HEK293 (cell line): ENCODE measurements around the gene RLN3.

Experiments
- CTCF ChIP-seq: fragments of 450-650 bp; formaldehyde crosslinking; IDR thresholded peaks from 2 replicates; pipeline ENCODE4 v1.5.1; 2016; ENCODE audit warnings: missing biosample characterization, missing genetic modification characterization
- KLF9 ChIP-seq: fragments of 450-650 bp; formaldehyde crosslinking; IDR thresholded peaks from 2 replicates; pipeline ENCODE4 v1.5.1; 2016; ENCODE audit warnings: missing biosample characterization, missing genetic modification characterization, low read depth
- PATZ1 ChIP-seq: fragments of 450-650 bp; formaldehyde crosslinking; IDR thresholded peaks from 2 replicates; pipeline ENCODE4 v1.5.1; 2016; ENCODE audit warnings: missing biosample characterization, missing genetic modification characterization
- YY2 ChIP-seq: fragments of 450-650 bp; formaldehyde crosslinking; IDR thresholded peaks from 2 replicates; pipeline ENCODE4 v1.5.1; 2016; ENCODE audit warnings: missing biosample characterization, missing genetic modification characterization
- ZNF10 ChIP-seq: fragments of 450-650 bp; formaldehyde crosslinking; IDR thresholded peaks from 2 replicates; pipeline ENCODE4 v1.5.1; 2017; ENCODE audit warnings: missing biosample characterization, missing genetic modification characterization
- ZNF133 ChIP-seq: fragments of 450-650 bp; formaldehyde crosslinking; IDR thresholded peaks from 2 replicates; pipeline ENCODE4 v1.5.1; 2016; ENCODE audit warnings: missing biosample characterization, missing genetic modification characterization
- ZNF266 ChIP-seq: fragments of 450-650 bp; formaldehyde crosslinking; IDR thresholded peaks from 2 replicates; pipeline ENCODE4 v1.5.1; 2016; ENCODE audit warnings: missing biosample characterization, missing genetic modification characterization, low read depth
- ZNF510 ChIP-seq: fragments of 450-650 bp; formaldehyde crosslinking; IDR thresholded peaks from 2 replicates; pipeline ENCODE4 v1.5.1; 2018; ENCODE audit warnings: mild to moderate bottlenecking, missing genetic modification characterization, missing biosample characterization; ENCODE audit not compliant: insufficient replicate concordance
- ZNF629 ChIP-seq: fragments of 450-650 bp; formaldehyde crosslinking; IDR thresholded peaks from 2 replicates; pipeline ENCODE4 v1.5.1; 2017; ENCODE audit warnings: missing biosample characterization, missing genetic modification characterization
- ZNF658 ChIP-seq: fragments of 450-650 bp; formaldehyde crosslinking; IDR thresholded peaks from 2 replicates; pipeline ENCODE4; 2016; ENCODE audit warnings: missing biosample characterization, missing genetic modification characterization
- ZNF768 ChIP-seq: fragments of 450-650 bp; formaldehyde crosslinking; IDR thresholded peaks from 2 replicates; pipeline ENCODE4 v1.5.1; 2018; ENCODE audit warnings: missing biosample characterization, mild to moderate bottlenecking, missing genetic modification characterization
- ZNF791 ChIP-seq: fragments of 450-650 bp; formaldehyde crosslinking; IDR thresholded peaks from 2 replicates; pipeline ENCODE4 v1.5.1; 2016; ENCODE audit warnings: missing biosample characterization, missing genetic modification characterization
- TF ChIP-seq, protein P1 (sequence below): fragments of 450-650 bp; formaldehyde crosslinking; IDR thresholded peaks from 2 replicates; pipeline ENCODE4 v1.5.1; 2017; ENCODE audit warnings: missing biosample characterization, missing genetic modification characterization

DNA sequence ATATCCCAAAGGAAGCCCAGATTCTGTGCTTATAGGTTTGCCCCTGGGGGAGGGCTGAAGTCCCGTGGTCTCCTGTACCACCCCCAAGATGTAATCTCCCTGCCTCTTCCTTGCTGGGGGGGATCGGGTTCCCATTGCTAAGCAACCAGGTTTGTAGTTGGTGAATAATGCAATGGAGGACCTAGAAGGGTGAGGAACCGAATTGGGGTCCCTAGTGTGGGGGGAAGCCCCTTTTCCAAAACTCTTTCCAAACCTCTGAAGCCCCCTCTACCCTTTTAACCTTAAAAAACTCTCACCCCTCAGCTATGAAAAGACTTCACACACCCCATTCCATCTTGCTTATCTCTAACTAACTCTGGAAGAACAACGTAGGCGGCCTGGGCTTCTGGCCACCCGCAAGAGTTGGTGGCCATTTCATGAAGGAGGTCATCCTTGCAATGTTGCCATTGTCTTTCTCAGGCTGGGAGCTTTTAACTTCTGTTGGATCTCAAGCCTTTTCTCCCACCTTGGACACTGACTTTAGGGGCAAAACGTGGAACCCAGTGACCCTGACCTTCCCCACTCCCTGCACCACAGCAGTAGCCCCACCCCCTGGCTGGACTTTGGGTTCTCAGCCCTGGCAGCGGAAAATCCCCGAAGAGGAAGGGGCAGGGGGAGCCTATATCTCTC is 33.3 kb downstream of the RLN3 start:
- TF ChIP-seq ZNF266: no peak
- TF ChIP-seq ZNF791 (tag by site-specific recombination): no peak
- TF ChIP-seq ZNF133 (tag by site-specific recombination): no peak
- TF ChIP-seq ZNF658 (tag by site-specific recombination): no peak
- TF ChIP-seq CTCF (tag by site-specific recombination): no peak
- no peak for TF ChIP-seq ZNF629 (tag by site-specific recombination)
- no peak for TF ChIP-seq ZNF768 (tag by site-specific recombination)
- no peak for TF ChIP-seq KLF9 (tag by site-specific recombination)
- TF ChIP-seq ZNF10 (tag by site-specific recombination): no peak
- no peak for TF ChIP-seq YY2 (tag by site-specific recombination)
- no peak for TF ChIP-seq PATZ1 (tag by site-specific recombination)
- TF ChIP-seq ZNF510 (tag by site-specific recombination): no peak
- TF ChIP-seq, protein P1, sequence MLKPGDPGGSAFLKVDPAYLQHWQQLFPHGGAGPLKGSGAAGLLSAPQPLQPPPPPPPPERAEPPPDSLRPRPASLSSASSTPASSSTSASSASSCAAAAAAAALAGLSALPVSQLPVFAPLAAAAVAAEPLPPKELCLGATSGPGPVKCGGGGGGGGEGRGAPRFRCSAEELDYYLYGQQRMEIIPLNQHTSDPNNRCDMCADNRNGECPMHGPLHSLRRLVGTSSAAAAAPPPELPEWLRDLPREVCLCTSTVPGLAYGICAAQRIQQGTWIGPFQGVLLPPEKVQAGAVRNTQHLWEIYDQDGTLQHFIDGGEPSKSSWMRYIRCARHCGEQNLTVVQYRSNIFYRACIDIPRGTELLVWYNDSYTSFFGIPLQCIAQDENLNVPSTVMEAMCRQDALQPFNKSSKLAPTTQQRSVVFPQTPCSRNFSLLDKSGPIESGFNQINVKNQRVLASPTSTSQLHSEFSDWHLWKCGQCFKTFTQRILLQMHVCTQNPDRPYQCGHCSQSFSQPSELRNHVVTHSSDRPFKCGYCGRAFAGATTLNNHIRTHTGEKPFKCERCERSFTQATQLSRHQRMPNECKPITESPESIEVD (tag by site-specific recombination): no peak
